Fibroblast of lung (primary cell): ENCODE data around the gene SIT1.

Experiments
- EZH2 ChIP-seq: IDR thresholded peaks from 2 replicates; pipeline ENCODE4 v1.5.1; 2012; ENCODE audit warnings: low read length, control low read depth, mild to moderate bottlenecking; ENCODE audit errors: missing control alignments
- TF ChIP-seq, protein P1 (sequence below), 2 donors: IDR thresholded peaks in 1 of 2; conservative IDR thresholded peaks in 1 of 2; 1 replicate in 1 of 2; 2 replicates in 1 of 2; pipeline ENCODE4 v1.5.1; 2011 to 2012; ENCODE audit warnings: low read length in 2 of 2, control low read depth in 1 of 2, inconsistent platforms in 1 of 2, low read depth in 1 of 2, mild to moderate bottlenecking in 1 of 2

DNA sequence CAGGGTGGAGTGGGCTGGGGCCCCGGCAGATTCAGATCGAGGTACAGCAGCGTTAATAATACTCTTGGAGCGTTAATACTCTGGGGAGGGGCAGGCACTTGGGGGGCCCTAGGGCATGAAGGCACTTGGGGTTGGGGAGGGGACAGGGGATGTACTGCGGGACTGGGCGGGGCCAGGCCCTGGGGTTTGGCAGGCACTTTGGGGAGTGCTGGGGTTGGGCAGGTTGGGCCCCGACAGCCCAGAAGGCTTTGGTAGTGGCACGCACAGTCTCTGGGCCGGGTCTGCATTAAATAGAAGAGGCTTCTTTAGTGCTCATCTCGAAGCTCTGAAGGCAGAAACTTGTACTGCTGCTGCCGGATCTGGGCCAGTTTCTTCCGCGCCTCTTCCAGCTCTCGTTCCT, 46.8 kb upstream of the SIT1 start:
- TF ChIP-seq, protein P1, sequence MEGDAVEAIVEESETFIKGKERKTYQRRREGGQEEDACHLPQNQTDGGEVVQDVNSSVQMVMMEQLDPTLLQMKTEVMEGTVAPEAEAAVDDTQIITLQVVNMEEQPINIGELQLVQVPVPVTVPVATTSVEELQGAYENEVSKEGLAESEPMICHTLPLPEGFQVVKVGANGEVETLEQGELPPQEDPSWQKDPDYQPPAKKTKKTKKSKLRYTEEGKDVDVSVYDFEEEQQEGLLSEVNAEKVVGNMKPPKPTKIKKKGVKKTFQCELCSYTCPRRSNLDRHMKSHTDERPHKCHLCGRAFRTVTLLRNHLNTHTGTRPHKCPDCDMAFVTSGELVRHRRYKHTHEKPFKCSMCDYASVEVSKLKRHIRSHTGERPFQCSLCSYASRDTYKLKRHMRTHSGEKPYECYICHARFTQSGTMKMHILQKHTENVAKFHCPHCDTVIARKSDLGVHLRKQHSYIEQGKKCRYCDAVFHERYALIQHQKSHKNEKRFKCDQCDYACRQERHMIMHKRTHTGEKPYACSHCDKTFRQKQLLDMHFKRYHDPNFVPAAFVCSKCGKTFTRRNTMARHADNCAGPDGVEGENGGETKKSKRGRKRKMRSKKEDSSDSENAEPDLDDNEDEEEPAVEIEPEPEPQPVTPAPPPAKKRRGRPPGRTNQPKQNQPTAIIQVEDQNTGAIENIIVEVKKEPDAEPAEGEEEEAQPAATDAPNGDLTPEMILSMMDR (conservative IDR thresholded peaks at IDR 0.05 in 1 of 2, IDR thresholded peaks at IDR 0.05 in 1 of 2; ENCODE audit: low read depth in 1 of 2, low read length in 2 of 2) = no peak
- no peak for TF ChIP-seq EZH2
